A549 (cell line): ENCODE data around the gene CELF2. TPM values are rescaled to one million over a fixed set of nuclear protein-coding genes. Genes with fewer than 3 reads are reported as not detected.

Experiments used
- ATAC-seq, 2 experiments: fragments of 200-7000 bp in 1 of 2; fragments of >200 bp in 1 of 2; cut with Nextera tagmentation in 1 of 2; cut with Tn5 transposase in 1 of 2; 3 replicates each; pipeline versions ENCODE4 v1.8.0 to v1.9.1; 2018 to 2020; ENCODE audit warnings: mild to moderate bottlenecking in 1 of 2, moderate library complexity in 1 of 2
- CTCF ChIA-PET: fragments of 300-600 bp; sonication (Branson Sonifier 250); formaldehyde crosslinking; extraction: SDS; loops from one replicate; lab custom pipeline; 2021; ENCODE audit warnings: antibody characterized with exemption, inconsistent platforms; lab: Yijun Ruan, JAX
- POLR2A ChIA-PET: fragments of 350-600 bp; formaldehyde crosslinking; extraction: SDS; loops from one replicate; lab custom pipeline; 2021; ENCODE audit warnings: antibody characterized with exemption, inconsistent platforms; lab: Yijun Ruan, JAX
- DNase-seq, 2 experiments: peaks; one replicate each; pipeline versions ENCODE4 v3.0.0 to v3.0.0-alpha.2; 2011 to 2016; ENCODE audit warnings: low read depth in 1 of 2, low spot score in 1 of 2
- FAIRE-seq: peaks from 2 replicates; lab custom pipeline; 2011; peaks lifted over from hg19 to GRCh38; lab: Jason Lieb, UNC
- H3K27ac ChIP-seq, 2 experiments: fragments of >200 bp; sonication (Bioruptor Twin); formaldehyde crosslinking; 3 replicates each; pipeline ENCODE4 v1.5.1; 2016 to 2017
- H3K4me1 ChIP-seq: fragments of >200 bp; sonication (Bioruptor Twin); formaldehyde crosslinking; 3 replicates; pipeline ENCODE4 v1.6.1; 2016
- H3K4me2 ChIP-seq: fragments of >200 bp; sonication (Bioruptor Twin); formaldehyde crosslinking; 3 replicates; pipeline ENCODE4 v1.6.1; 2016
- H3K4me3 ChIP-seq: fragments of >200 bp; sonication (Bioruptor Twin); formaldehyde crosslinking; 3 replicates; pipeline ENCODE4 v1.5.1; 2016
- H3K9me3 ChIP-seq: fragments of >200 bp; sonication (Bioruptor Twin); formaldehyde crosslinking; 3 replicates; pipeline ENCODE4 v1.6.1; 2016
- BCL3 ChIP-seq: fragments of >200 bp; sonication (Bioruptor Twin); formaldehyde crosslinking; IDR thresholded peaks from 3 replicates; pipeline ENCODE4 v1.6.1; 2016
- BHLHE40 ChIP-seq: IDR thresholded peaks from 2 replicates; pipeline ENCODE4 v1.6.1; 2012; ENCODE audit warnings: low read depth, low read length, inconsistent platforms
- EHF ChIP-seq: fragments of 250-450 bp; sonication (Bioruptor Pico); IDR thresholded peaks from 2 replicates; pipeline ENCODE4 v1.5.0; 2020; ENCODE audit warnings: mild to moderate bottlenecking
- EP300 ChIP-seq, 2 experiments: fragments of >200 bp; sonication (Bioruptor Twin); formaldehyde crosslinking; IDR thresholded peaks; 2 replicates in 1 of 2; 3 replicates in 1 of 2; pipeline ENCODE4 v1.6.1; 2016 to 2017
- FOXS1 ChIP-seq: fragments of 250-450 bp; sonication (Bioruptor Pico); IDR thresholded peaks from 2 replicates; pipeline ENCODE4 v1.5.0; 2020; ENCODE audit warnings: mild to moderate bottlenecking, moderate library complexity
- HES2 ChIP-seq: fragments of >200 bp; sonication (Bioruptor Twin); formaldehyde crosslinking; IDR thresholded peaks from 2 replicates; pipeline ENCODE4 v1.6.1; 2016
- HOXA7 ChIP-seq: fragments of 250-450 bp; sonication (Bioruptor Pico); IDR thresholded peaks from 2 replicates; pipeline ENCODE4 v1.5.0; 2020; ENCODE audit warnings: mild to moderate bottlenecking, moderate library complexity
- HOXB5 ChIP-seq: fragments of 250-450 bp; sonication (Bioruptor Pico); IDR thresholded peaks from 2 replicates; pipeline ENCODE4 v1.5.0; 2020; ENCODE audit warnings: mild to moderate bottlenecking, moderate library complexity
- KDM5A ChIP-seq: fragments of 200-600 bp; sonication (generic); IDR thresholded peaks from 2 replicates; pipeline ENCODE4 v1.6.1; 2016; ENCODE audit warnings: antibody characterized with exemption, mild to moderate bottlenecking
- MAX ChIP-seq: IDR thresholded peaks from 2 replicates; pipeline ENCODE4 v1.6.1; 2012
- MYC ChIP-seq: IDR thresholded peaks from 2 replicates; pipeline ENCODE4 v1.6.1; 2012; ENCODE audit warnings: mild to moderate bottlenecking, inconsistent platforms, low read length, improper control_type of control experiment, borderline replicate concordance
- NR3C1 ChIP-seq: fragments of >200 bp; sonication (Bioruptor Twin); formaldehyde crosslinking; IDR thresholded peaks from 3 replicates; pipeline ENCODE4 v1.6.1; 2017
- PBX3 ChIP-seq: IDR thresholded peaks from 2 replicates; pipeline ENCODE4 v1.6.1; 2012
- REST ChIP-seq: fragments of 200-600 bp; sonication (generic); IDR thresholded peaks from 2 replicates; pipeline ENCODE4 v1.6.1; 2016; ENCODE audit warnings: antibody characterized with exemption, mild to moderate bottlenecking, moderate library complexity
- RFX5 ChIP-seq: fragments of 450-650 bp; IDR thresholded peaks from 2 replicates; pipeline ENCODE4 v1.7.1; 2014; ENCODE audit warnings: antibody characterized with exemption, mild to moderate bottlenecking, moderate library complexity
- RNF2 ChIP-seq: fragments of 200-600 bp; sonication (generic); IDR thresholded peaks from 2 replicates; pipeline ENCODE4 v1.6.1; 2016; ENCODE audit warnings: low read depth, mild to moderate bottlenecking, antibody characterized with exemption, moderate library complexity, borderline replicate concordance
- TFCP2L1 ChIP-seq: fragments of 250-450 bp; sonication (Bioruptor Pico); IDR thresholded peaks from 2 replicates; pipeline ENCODE4 v1.5.0; 2021; ENCODE audit warnings: mild to moderate bottlenecking
- USF2 ChIP-seq: fragments of 450-650 bp; IDR thresholded peaks from 2 replicates; pipeline ENCODE4 v1.6.1; 2014; ENCODE audit warnings: antibody characterized with exemption
- ZNF302 ChIP-seq: fragments of 250-450 bp; sonication (Bioruptor Pico); IDR thresholded peaks from 2 replicates; pipeline ENCODE4 v1.9.0; 2021; ENCODE audit warnings: inconsistent platforms, mild to moderate bottlenecking, moderate library complexity
- ZSCAN20 ChIP-seq: fragments of 250-450 bp; sonication (Bioruptor Pico); IDR thresholded peaks from 2 replicates; pipeline ENCODE4 v1.8.0; 2022; ENCODE audit warnings: mild to moderate bottlenecking, moderate library complexity
- WGBS: methylation state at CpG from one replicate; pipeline ENCODE4 v1.1.6; 2017; ENCODE audit errors: missing lambda C conversion rate; 5-methylcytosine and 5-hydroxymethylcytosine counted together
- polyA plus RNA-seq, 4 experiments: library from polyadenylated mRNA; depleted of rRNA in 3 of 4; stranded (reverse); fragments of >200 nt; fragmentation: RNase III in 1 of 4; extraction: RNeasy Plus Mini Kit Qiagen cat#74134 plus additional on column Dnase treatment in 1 of 4; gene quantifications; 2 replicates in 3 of 4; 3 replicates in 1 of 4; pipeline ENCODE4 v1.2.3, GENCODE V29; 2011 to 2017

Gene CELF2
- polyA plus RNA-seq, 2 of the 4 experiments (the other 2 are of a cell fraction): 0.01 to 0.03 TPM

- no peak for TF ChIP-seq USF2
These were observed 135.6 kb downstream of the CELF2 start (continued) for GRCh38 chr10:11153245-11153644.

GRCh38 chr10:11153766-11154165, 136.1 kb downstream of the CELF2 start:
- DNase-seq (no peak), ATAC-seq (no peak), FAIRE-seq (no peak)
- 16% methylated on average over 2 of the region's 2 CpGs for WGBS
- H3K9me3 ChIP-seq: no peaks in the 10 kb centered on the region
- POLR2A ChIA-PET: no interaction called here
- H3K4me3 ChIP-seq: no peak overlapping the region
- no peaks in the 10 kb centered on the region for H3K4me1 ChIP-seq
- H3K4me2 ChIP-seq: no peak overlapping the region
- TF ChIP-seq TFCP2L1 (CRISPR knock-in tag) (no peak), EHF (CRISPR knock-in tag) (no peak), BHLHE40 (no peak), BCL3 (no peak), KDM5A (no peak), FOXS1 (CRISPR knock-in tag) (no peak), MYC (no peak), EP300 (IDR thresholded peaks at IDR 0.05) (no peak), PBX3 (no peak), MAX (no peak), ZNF302 (CRISPR knock-in tag) (no peak)
- no peak overlapping the region for H3K27ac ChIP-seq
- CTCF ChIA-PET: no interaction called here

GRCh38 chr10:11154333-11154732, 136.7 kb downstream of the CELF2 start:
- POLR2A ChIA-PET: no interaction called here

More at GRCh38 chr10:11154333-11154732, 136.7 kb downstream of the CELF2 start:
- ATAC-seq (no peak), DNase-seq (no peak), FAIRE-seq (no peak)
- H3K27ac ChIP-seq: no peak overlapping the region
- CTCF ChIA-PET: no interaction called here
- no peak overlapping the region for H3K4me3 ChIP-seq
- H3K9me3 ChIP-seq: no peaks in the 10 kb centered on the region
- H3K4me2 ChIP-seq: no peak overlapping the region
- no peaks in the 10 kb centered on the region for H3K4me1 ChIP-seq
- TF ChIP-seq HES2 (no peak), ZSCAN20 (CRISPR knock-in tag) (no peak), HOXA7 (CRISPR knock-in tag) (no peak), RFX5 (no peak), FOXS1 (CRISPR knock-in tag) (no peak), USF2 (no peak), NR3C1 (no peak), EP300 (IDR thresholded peaks at IDR 0.05) (no peak), REST (no peak), RNF2 (no peak), HOXB5 (CRISPR knock-in tag) (no peak)
- 56% methylated on average over 4 of the region's 4 CpGs for WGBS
